DMS53 treated with DMSO at 0.1 percent for 48 hours (cell line): ENCODE measurements around the gene SYNPO.
A peak's percentile ranks its signal among the peaks of the same experiment; 100 is the strongest.

ENCODE experiments used
- DNase-seq: peaks from one replicate; lab custom pipeline; 2025; ENCODE audit not compliant: unreplicated experiment; lab: John Stamatoyannopoulos, UW

Gene SYNPO

GRCh38 chr5:150656191-150657132 lies 16.0 kb downstream of the SYNPO start:
- peak; percentile 49 for DNase-seq

GRCh38 chr5:150658121-150658520 lies 17.7 kb downstream of the SYNPO start:
- DNase-seq = no peak

- DNase-seq = no peak
These were observed 18.3 kb downstream of the SYNPO start for GRCh38 chr5:150658699-150659265.

GRCh38 chr5:150659360-150660107 lies 19.1 kb downstream of the SYNPO start:
- no peak for DNase-seq

GRCh38 chr5:150660108-150660831 lies 19.8 kb downstream of the SYNPO start:
- no peak for DNase-seq

GRCh38 chr5:150661086-150661485 lies 20.6 kb downstream of the SYNPO start, which contains the start of gene MYOZ3:
Gene MYOZ3 (plus strand): TSS chr5:150661251. CDS start chr5:150662942, 1,691 bp downstream.
- no peak for DNase-seq

GRCh38 chr5:150661821-150662596 lies 21.5 kb downstream of the SYNPO start:
- no peak for DNase-seq

GRCh38 chr5:150662731-150663516 lies 22.5 kb downstream of the SYNPO start:
- no peak for DNase-seq

- DNase-seq = no peak
These were observed 23.5 kb downstream of the SYNPO start for GRCh38 chr5:150663936-150664335.

GRCh38 chr5:150665044-150665443 lies 24.6 kb downstream of the SYNPO start:
- DNase-seq = no peak

GRCh38 chr5:150670275-150670947 lies 30.0 kb downstream of the SYNPO start:
- no peak for DNase-seq

GRCh38 chr5:150670948-150671310 lies 30.5 kb downstream of the SYNPO start:
- no peak for DNase-seq

GRCh38 chr5:150671509-150672236 lies 31.2 kb downstream of the SYNPO start:
- no peak for DNase-seq

- peak; percentile 14 for DNase-seq
These were observed 31.9 kb downstream of the SYNPO start for GRCh38 chr5:150672237-150672883.

GRCh38 chr5:150672884-150673275 lies 32.4 kb downstream of the SYNPO start:
- no peak for DNase-seq

GRCh38 chr5:150674341-150674821 lies 33.9 kb downstream of the SYNPO start:
- no peak for DNase-seq

- no peak for DNase-seq
These were observed 34.6 kb downstream of the SYNPO start for GRCh38 chr5:150675069-150675468.

GRCh38 chr5:150676578-150676977 lies 36.1 kb downstream of the SYNPO start:
- no peak for DNase-seq
